Activated CD4-positive, alpha-beta T cell treated with anti-CD3 and anti-CD28 coated beads for 36 hours (primary cell): Measurements from ENCODE around the gene FETUB. TPM values are rescaled to one million over a fixed set of nuclear protein-coding genes. Genes with fewer than 3 reads are reported as not detected.
"Not testable (repeated sequence)": the region's sequence is repeated elsewhere in the genome, so short reads cannot be mapped to it uniquely, and the experiment has no call there.

Experiments
- ATAC-seq: fragments of 200-7000 bp; cut with Tn5 transposase; one replicate; pipeline ENCODE4 v1.10.0; 2021; ENCODE audit warnings: mild to moderate bottlenecking, moderate library complexity
- CTCF ChIA-PET: fragments of 350-600 bp; sonication (Branson Sonifier 250); formaldehyde crosslinking; loops from one replicate; lab custom pipeline; 2021; ENCODE audit warnings: antibody characterized with exemption; lab: Charles Lee
- POLR2A ChIA-PET: fragments of 350-600 bp; sonication (Branson Sonifier 250); formaldehyde crosslinking; loops from one replicate; lab custom pipeline; 2021; ENCODE audit warnings: antibody characterized with exemption, inconsistent platforms; lab: Charles Lee
- DNase-seq: peaks from one replicate; pipeline ENCODE4 v3.0.0-alpha.2; 2020
- H3K27ac Mint-ChIP-seq: one replicate; pipeline ENCODE4 v1.8.0; 2021; ENCODE audit warnings: mixed read lengths
- H3K27me3 Mint-ChIP-seq: one replicate; pipeline ENCODE4 v1.8.0; 2021; ENCODE audit warnings: mixed read lengths
- H3K36me3 Mint-ChIP-seq: one replicate; pipeline ENCODE4 v1.8.0; 2021; ENCODE audit warnings: low read depth, mixed read lengths
- H3K4me1 Mint-ChIP-seq: one replicate; pipeline ENCODE4 v1.8.0; 2021; ENCODE audit warnings: mixed read lengths
- H3K4me3 Mint-ChIP-seq: one replicate; pipeline ENCODE4 v1.8.0; 2021; ENCODE audit warnings: mild to moderate bottlenecking, moderate library complexity, mixed read lengths
- H3K9me3 Mint-ChIP-seq: one replicate; pipeline ENCODE4 v1.8.0; 2021; ENCODE audit warnings: low read depth, mixed read lengths
- intact Hi-C, 2 experiments: fragments of 100-400 bp; cut with DNase I in 1 of 2; cut with micrococcal nuclease in 1 of 2; formaldehyde crosslinking; loops; one replicate each; pipeline versions ENCODE4 v1.14.2 to v1.15.1; 2022 to 2024; cut with DNase I, micrococcal nuclease
- total RNA-seq, 2 experiments: library from RNA; stranded (reverse); gene quantifications; one replicate each; pipeline ENCODE4 v1.2.3, GENCODE V29; 2021

Gene FETUB
- total RNA-seq, 2 experiments from 2014 or later = not detected

- Mint-ChIP-seq H3K36me3 (no peaks in the 10 kb centered on the region), H3K27me3 (peaks cover 17% of the 10 kb centered on the region), H3K4me1 (no peaks in the 10 kb centered on the region), H3K9me3 (no peaks in the 10 kb centered on the region), H3K27ac (no peak overlapping the region), H3K4me3 (no peak overlapping the region)
- intact Hi-C loops = no loop called here
- ATAC-seq (no peak), DNase-seq (no peak)
- ChIA-PET POLR2A (no interaction called here), CTCF (interaction anchor here (0.8 to 2.2 kb wide), 2 partner anchors 9 to 11 kb away, joined by 3 to 20 read pairs; partner anchors contain the start of gene AHSG)
These were observed 17.4 kb upstream of the FETUB start for GRCh38 chr3:186622651-186623310.

DNA sequence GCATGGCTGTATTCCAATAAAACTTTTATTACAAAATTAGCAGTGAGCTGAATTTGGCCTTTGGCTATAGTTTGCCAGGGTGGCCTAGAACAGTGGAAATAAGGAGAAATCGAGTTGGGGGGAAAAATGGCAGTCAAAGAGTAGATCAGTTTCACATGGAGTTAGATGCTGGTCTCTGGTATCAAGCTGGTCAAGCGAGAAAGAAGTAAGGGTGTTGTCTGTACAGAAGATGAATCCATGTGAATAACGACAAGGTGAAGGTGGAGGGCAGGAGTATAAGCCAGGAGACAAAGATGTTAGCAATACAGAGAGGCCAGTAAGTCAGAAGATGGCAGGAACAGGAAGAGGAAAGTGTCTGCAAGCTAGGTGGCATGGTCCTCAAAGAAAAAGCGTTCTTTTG, 15.6 kb upstream of the FETUB start:
- ChIA-PET CTCF (interaction anchor here (2.2 kb wide), 1 partner anchor 10 kb away, joined by 20 read pairs; the partner anchor contains the start of gene AHSG), POLR2A (no interaction called here)
- Mint-ChIP-seq H3K36me3 (no peaks in the 10 kb centered on the region), H3K4me1 (no peaks in the 10 kb centered on the region), H3K27me3 (peaks cover 9% of the 10 kb centered on the region), H3K4me3 (no peak overlapping the region), H3K27ac (no peak overlapping the region), H3K9me3 (no peaks in the 10 kb centered on the region)
- DNase-seq (no peak), ATAC-seq (no peak)
- intact Hi-C loops = no loop called here

DNA sequence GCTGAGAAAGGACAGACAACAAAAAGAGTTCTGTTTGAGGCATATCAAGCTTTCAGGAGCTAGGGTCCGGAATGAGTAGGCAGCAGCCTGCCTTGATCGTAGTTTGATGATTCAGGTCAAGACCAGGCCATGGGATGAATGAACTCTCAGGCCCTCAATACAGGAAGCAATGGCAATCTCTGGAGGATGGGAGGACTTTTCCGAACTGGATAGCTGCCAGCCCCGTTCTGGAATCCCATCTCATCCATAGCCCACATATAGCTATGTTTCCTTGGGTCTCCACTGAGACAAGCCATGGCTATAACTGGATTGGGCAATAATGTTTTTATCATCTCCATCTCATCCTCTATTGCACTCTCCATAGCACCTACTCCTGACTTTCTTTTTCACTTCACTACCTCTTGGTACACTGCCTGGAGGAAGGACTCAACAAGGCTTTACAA, 14.6 kb upstream of the FETUB start:
- H3K4me3 Mint-ChIP-seq = no peak overlapping the region
- no peak overlapping the region for H3K27ac Mint-ChIP-seq
- H3K27me3 Mint-ChIP-seq = peaks cover 10% of the 10 kb centered on the region
- POLR2A ChIA-PET = no interaction called here
- no peaks in the 10 kb centered on the region for H3K36me3 Mint-ChIP-seq
- DNase-seq = no peak
- no peaks in the 10 kb centered on the region for H3K4me1 Mint-ChIP-seq
- intact Hi-C loops = no loop called here
- CTCF ChIA-PET = interaction anchor here (0.7 to 2.3 kb wide), 3 partner anchors 9 to 647 kb away, joined by 3 to 30 read pairs (median 3); no protein-coding TSS in a partner anchor
- H3K9me3 Mint-ChIP-seq = no peaks in the 10 kb centered on the region
- no peak for ATAC-seq

- DNase-seq = no peak
- Mint-ChIP-seq H3K27me3 (peaks cover 11% of the 10 kb centered on the region), H3K4me1 (no peaks in the 10 kb centered on the region), H3K9me3 (no peaks in the 10 kb centered on the region), H3K36me3 (no peaks in the 10 kb centered on the region), H3K4me3 (no peak overlapping the region), H3K27ac (no peak overlapping the region)
- CTCF ChIA-PET = interaction anchor here (0.7 to 2.3 kb wide), 3 partner anchors 10 to 647 kb away, joined by 3 to 30 read pairs (median 3); no protein-coding TSS in a partner anchor
- POLR2A ChIA-PET = no interaction called here
- intact Hi-C loops = no loop called here
- ATAC-seq = no peak
These were observed 13.8 kb upstream of the FETUB start for GRCh38 chr3:186626254-186626847.

- POLR2A ChIA-PET = no interaction called here
- H3K27me3 Mint-ChIP-seq = peaks cover 7% of the 10 kb centered on the region
- intact Hi-C loops = no loop called here
- H3K4me1 Mint-ChIP-seq = no peaks in the 10 kb centered on the region
- no peak for DNase-seq
- no peak overlapping the region for H3K27ac Mint-ChIP-seq
- CTCF ChIA-PET = no interaction called here
- ATAC-seq = no peak
- no peaks in the 10 kb centered on the region for H3K36me3 Mint-ChIP-seq
- no peak overlapping the region for H3K4me3 Mint-ChIP-seq
- no peaks in the 10 kb centered on the region for H3K9me3 Mint-ChIP-seq
These were observed 12.3 kb upstream of the FETUB start for GRCh38 chr3:186627852-186628414.

DNA sequence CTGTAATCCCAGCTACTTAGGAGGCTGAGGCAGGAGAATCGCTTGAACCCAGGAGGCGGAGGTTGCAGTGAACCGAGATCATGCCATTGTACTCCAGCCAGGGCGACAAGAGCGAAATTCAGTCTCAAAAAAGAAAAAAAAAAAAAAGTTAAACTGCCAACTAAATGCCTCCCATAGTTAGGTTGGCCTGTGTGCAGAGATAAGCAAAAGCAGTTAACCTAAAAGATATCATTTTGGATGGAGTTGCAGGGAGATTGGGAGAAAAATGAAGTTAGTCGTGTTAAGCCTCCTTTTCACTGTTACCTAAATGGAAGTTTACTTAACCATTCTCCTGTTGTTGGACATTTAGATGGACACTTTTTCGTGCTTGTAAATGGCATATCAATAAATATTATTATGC, 11.4 kb upstream of the FETUB start:
- Mint-ChIP-seq H3K27me3 (peaks cover 5% of the 10 kb centered on the region), H3K4me1 (no peaks in the 10 kb centered on the region), H3K27ac (no peak overlapping the region), H3K4me3 (no peak overlapping the region), H3K36me3 (no peaks in the 10 kb centered on the region), H3K9me3 (no peaks in the 10 kb centered on the region)
- DNase-seq = no peak
- CTCF ChIA-PET = interaction anchor here (0.6 kb wide), 1 partner anchor 56 kb away, joined by 3 read pairs; no protein-coding TSS in a partner anchor
- POLR2A ChIA-PET = no interaction called here
- ATAC-seq = no peak
- intact Hi-C loops = no loop called here

DNA sequence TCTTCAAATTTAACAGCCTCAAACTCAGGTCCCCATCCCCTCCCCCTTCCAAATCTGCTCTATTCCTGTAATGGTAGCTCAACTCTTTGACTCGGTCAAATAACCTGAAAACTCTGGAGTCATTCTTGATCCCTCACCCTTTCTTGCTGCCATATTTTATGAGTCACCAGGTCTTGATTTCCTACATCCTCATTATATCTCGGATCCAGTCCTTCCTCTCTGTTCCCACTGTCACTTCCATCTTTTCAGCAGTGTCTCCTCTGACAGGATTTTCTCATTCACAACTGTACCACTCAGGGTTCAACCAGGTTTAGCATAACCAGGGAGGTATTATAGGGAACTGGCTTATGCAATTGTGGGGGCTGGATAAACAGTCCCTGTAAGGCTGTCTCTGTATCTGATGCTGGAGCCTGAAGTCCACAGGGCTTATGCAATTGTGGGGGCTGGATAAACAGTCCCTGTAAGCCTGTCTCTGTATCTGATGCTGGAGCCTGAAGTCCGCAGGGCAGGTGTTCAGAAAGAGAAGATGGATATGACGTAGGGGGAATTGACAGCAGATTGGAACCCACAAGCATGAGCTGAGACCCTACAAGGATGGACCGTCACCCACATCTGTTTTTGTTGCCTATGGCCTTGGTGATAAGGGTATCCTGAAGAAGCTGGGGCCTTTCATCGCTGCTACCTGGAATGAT, 9.1 kb upstream of the FETUB start:
- ChIA-PET CTCF (interaction anchor here (0.7 to 2.9 kb wide), 3 partner anchors 15 to 482 kb away, joined by 3 to 10 read pairs (median 5); no protein-coding TSS in a partner anchor), POLR2A (no interaction called here)
- intact Hi-C loops = no loop called here
- Mint-ChIP-seq H3K27me3 (peaks cover 5% of the 10 kb centered on the region), H3K9me3 (no peaks in the 10 kb centered on the region), H3K4me1 (no peaks in the 10 kb centered on the region), H3K4me3 (no peak overlapping the region), H3K27ac (no peak overlapping the region), H3K36me3 (no peaks in the 10 kb centered on the region)
- ATAC-seq (no peak), DNase-seq (no peak)

DNA sequence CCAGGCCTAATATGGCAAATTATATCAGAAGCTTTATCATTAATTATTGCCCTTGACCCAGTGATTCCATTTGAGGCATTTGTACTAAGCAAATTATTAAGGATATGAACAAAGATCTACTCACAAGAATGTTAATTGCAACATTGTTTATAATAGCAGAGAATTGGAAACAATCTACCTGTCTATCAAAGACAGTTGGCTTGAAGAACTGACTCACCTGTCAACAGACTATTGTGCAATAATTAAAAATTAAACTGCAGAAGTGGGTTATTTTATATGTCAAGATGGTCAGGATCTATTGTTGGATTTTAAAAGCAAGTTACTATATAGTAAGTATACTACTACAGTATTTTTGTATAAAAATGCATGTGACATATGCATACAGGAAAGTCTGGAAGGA, 6.7 kb upstream of the FETUB start:
- intact Hi-C loops = no loop called here
- no peaks in the 10 kb centered on the region for H3K4me1 Mint-ChIP-seq
- ATAC-seq (no peak), DNase-seq (no peak)
- CTCF ChIA-PET = interaction anchor here (0.6 to 0.7 kb wide), 2 partner anchors 10 to 1204 kb away, joined by 3 read pairs; no protein-coding TSS in a partner anchor
- POLR2A ChIA-PET = no interaction called here
- no peaks in the 10 kb centered on the region for H3K9me3 Mint-ChIP-seq
- peaks cover 6% of the 10 kb centered on the region for H3K27me3 Mint-ChIP-seq
- no peak overlapping the region for H3K27ac Mint-ChIP-seq
- no peak overlapping the region for H3K4me3 Mint-ChIP-seq
- H3K36me3 Mint-ChIP-seq = no peaks in the 10 kb centered on the region

DNA sequence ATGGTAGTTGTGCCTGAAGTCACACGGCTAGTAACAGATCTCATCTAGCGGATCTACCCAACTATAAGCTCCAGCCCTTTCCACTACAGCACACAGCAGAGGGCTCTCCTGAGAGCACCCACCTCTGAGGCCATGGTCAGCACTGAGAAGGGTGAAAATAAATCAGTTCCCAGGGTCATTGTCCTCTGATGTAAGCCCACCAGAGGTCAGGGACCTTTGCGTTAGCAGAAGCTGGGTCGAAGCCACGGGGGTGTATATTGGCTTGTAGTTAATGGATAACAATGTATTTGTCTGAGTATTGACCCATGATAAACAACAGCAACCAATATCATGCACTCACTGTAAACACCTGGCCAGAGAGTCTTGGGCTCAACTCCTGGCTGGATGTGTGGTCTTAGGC, 6.0 kb upstream of the FETUB start:
- POLR2A ChIA-PET, H3K4me3 Mint-ChIP-seq, H3K9me3 Mint-ChIP-seq, H3K4me1 Mint-ChIP-seq, intact Hi-C loops, H3K36me3 Mint-ChIP-seq, DNase-seq, H3K27me3 Mint-ChIP-seq, H3K27ac Mint-ChIP-seq, ATAC-seq: not testable (repeated sequence)
- CTCF ChIA-PET = interaction anchor here (0.7 kb wide), 1 partner anchor 10 kb away, joined by 3 read pairs; no protein-coding TSS in a partner anchor

GRCh38 chr3:186635532-186635931, 4.7 kb upstream of the FETUB start:
- Mint-ChIP-seq H3K27me3 (peaks cover 8% of the 10 kb centered on the region), H3K9me3 (no peaks in the 10 kb centered on the region), H3K4me1 (no peaks in the 10 kb centered on the region), H3K36me3 (no peaks in the 10 kb centered on the region), H3K4me3 (no peak overlapping the region), H3K27ac (no peak overlapping the region)
- ChIA-PET CTCF (interaction anchor here (3.1 kb wide), 1 partner anchor 19 kb away, joined by 10 read pairs; no protein-coding TSS in a partner anchor), POLR2A (no interaction called here)
- intact Hi-C loops = no loop called here
- DNase-seq (no peak), ATAC-seq (no peak)

- intact Hi-C loops = no loop called here
- ATAC-seq (no peak), DNase-seq (no peak)
- Mint-ChIP-seq H3K36me3 (no peaks in the 10 kb centered on the region), H3K4me1 (no peaks in the 10 kb centered on the region), H3K9me3 (no peaks in the 10 kb centered on the region), H3K27ac (no peak overlapping the region), H3K4me3 (no peak overlapping the region), H3K27me3 (peaks cover 12% of the 10 kb centered on the region)
- CTCF ChIA-PET = interaction anchor here (0.6 to 3.1 kb wide), 3 partner anchors 20 to 189 kb away, joined by 3 to 10 read pairs (median 3); no protein-coding TSS in a partner anchor
- POLR2A ChIA-PET = no interaction called here
These were observed 3.7 kb upstream of the FETUB start for GRCh38 chr3:186636536-186636935.
